NAMALWA (cell line): ENCODE measurements around the gene PRELID3B.

ENCODE experiments used
- DNase-seq: peaks from one replicate; pipeline ENCODE4 v3.0.0-alpha.2; 2015; ENCODE audit warnings: low spot score

PRELID3B gene

DNA sequence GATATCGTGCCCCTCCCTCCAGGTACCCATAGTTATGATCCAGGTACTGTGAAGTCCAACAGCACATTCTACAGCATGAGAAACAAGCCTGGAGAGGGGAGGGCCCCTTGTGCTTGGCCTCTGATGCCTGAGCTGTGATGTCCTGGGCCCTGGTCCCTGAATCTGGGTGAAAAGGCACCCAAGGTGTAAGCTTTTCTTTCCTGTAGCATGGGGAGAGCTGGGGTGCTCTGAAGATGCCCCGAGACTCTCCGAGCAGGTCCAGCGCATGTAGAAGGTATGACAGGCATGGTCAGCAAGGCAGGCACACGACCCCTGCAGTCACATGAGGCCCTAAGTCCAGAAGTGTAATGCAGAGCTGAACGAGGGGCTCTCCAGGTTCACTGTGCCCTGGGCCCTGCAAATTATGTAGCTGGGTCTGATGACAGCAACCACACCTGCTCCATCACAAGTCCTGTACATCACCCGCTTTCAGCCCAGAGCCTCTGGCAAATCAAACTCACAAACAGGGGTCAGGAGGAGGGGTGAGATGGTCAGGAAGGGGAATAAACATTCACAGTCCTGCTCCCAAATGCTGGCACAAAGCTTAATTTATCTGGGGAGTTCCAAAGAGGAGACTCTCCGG is 33.8 kb downstream of the PRELID3B start:
- DNase-seq, result no peak

DNA sequence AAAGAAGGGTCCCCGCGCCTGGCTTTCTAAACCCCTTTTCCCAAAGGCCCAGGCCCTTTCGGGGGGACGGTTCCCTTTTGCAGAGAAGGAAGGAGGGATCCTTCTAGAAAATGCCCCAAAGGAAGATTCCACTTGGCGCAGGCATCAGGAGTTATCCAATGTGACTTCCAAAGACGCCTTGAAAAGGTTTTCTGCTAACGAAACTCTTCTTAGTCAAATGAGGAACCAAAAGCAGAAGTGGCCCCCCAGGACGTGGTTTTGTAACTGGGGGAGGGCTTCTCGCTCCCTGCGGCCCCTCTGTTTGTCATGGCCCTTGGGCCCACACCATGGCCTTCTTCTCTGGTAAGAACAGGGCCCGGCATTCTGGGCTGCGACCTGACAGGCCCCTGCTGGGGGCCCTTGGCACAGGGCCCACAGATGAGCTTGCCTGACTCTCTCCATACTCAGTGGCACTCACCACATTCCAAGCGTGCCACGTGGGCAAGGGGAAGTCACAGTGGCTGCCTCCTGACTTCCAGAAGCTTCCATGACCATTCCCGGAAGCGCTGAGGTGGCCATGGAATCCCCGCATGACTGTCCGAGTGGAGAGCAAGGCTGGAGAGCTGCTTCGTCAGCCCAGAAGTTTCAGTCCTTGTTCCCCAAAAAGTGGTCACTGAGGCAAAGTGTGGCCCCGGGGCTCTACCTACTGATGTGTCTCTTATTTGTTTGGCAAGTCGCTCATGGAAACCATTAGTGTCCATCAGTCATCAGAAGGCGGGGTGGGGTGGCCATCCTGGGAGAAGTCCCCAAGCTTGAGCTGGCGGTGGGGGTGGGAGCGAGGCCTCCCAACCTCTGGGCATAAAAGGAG is 34.7 kb downstream of the PRELID3B start:
- peak; percentile 83 for DNase-seq

DNA sequence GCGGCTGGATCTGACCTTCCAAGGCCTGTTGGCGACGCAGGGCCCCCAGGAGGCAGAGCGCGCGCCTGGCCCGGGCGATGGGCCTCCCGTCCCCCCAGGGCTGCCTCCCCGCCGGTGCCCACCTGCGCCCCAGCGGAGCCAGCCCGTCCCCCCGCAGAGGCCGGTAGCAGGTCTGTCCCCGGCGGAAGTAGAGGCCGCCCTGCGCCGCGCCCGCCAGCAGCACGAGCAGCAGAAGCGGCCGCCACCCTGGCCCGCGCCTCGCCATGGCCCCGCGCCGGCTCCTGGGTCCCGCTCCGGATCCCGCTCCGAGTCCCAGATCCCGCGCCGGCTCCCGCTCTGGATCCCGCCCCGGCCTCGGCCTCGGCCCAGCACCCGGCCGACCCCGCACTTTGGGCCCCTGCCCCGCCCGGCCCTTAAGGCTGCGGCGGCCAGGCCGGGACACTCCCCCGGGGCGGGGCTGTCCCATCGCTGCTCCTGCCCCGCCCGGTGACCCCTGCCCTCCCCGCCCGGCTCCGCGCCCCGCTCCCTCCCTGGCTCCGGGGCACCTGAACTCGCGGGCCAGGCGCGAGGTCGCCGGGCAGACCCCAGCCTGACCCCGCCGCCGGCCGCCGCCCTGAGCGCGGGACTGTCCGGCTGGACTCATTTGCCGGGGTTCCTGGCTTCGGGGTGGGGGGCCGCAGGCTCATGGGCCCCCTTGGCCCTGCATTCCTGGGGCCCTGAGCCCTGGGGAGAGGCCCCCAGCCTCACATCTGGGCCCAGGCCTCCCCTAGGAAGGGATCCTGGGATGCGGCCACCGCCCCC is 35.5 kb downstream of the PRELID3B start, which contains the start of gene CTSZ:
TSS of gene CTSZ (minus strand) at position 391 of the 801 bp plus-strand sequence. CDS start at position 265, 126 bp downstream.
- DNase-seq, result peak; percentile 47

DNA sequence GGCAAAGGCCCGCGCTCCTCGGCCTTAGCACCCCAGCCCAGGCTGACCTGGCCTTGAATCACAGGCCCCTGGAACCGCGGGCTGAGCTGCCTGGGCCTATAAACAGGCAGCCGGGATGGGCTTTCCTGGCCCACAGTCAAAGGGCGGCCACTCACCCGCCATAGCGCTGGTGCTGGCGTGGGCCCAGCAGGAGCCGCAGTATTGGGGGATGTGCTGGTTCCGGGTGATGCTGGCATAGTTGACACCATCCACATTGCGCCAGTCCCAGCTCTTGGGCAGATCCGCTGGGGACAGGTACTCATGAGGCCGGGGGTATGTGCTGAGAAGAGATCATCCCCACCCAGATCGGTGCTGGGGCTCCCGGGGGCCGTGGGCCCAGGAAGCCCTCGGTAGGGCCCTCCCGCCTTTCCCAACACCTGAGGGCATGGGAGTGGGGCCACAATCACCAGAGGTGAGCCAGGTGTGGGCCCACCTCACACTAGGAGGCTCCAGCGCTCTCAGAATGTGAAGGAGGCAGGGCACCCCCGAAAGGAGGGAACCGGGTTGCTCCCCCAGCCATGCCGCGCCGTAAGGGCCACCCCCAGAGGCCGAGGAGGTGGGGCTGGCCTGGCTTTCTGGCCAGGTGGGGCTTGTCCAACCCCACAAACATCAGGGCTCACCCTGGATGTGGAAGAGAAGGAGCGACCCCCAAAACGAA is 36.3 kb downstream of the PRELID3B start:
- DNase-seq, result peak; percentile 36

DNA sequence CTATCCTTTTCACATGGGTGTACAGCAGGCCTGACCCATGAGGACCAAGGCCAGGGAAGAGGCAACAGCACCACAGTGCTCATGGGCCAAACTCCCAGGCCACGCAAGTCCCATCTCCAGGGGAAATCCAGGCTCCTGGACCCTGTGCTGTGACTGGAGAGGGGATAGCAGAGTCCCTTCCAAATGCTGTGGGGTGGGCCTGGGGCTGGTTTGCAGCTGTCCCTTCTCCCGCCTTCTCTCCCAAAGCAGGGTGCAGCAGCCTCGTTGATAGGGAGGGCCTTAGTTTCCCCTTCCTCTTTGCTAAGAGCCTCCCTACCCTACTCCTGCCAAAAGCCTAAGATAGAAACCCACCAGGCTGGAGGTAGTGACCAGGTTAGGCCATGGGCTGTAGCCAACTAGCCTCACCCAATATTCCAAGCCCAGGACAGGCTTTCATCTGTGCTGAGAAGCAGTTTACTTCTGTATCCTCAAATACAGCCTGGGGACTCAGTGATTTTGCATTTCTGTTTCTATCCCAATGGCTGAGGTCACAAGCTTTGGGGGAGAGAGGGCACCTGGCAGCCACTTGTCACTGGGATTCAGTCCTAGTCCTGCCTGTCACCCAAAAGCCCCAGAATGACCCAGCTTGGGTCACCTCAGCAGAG is 36.9 kb downstream of the PRELID3B start:
- DNase-seq, result peak; percentile 42

DNA sequence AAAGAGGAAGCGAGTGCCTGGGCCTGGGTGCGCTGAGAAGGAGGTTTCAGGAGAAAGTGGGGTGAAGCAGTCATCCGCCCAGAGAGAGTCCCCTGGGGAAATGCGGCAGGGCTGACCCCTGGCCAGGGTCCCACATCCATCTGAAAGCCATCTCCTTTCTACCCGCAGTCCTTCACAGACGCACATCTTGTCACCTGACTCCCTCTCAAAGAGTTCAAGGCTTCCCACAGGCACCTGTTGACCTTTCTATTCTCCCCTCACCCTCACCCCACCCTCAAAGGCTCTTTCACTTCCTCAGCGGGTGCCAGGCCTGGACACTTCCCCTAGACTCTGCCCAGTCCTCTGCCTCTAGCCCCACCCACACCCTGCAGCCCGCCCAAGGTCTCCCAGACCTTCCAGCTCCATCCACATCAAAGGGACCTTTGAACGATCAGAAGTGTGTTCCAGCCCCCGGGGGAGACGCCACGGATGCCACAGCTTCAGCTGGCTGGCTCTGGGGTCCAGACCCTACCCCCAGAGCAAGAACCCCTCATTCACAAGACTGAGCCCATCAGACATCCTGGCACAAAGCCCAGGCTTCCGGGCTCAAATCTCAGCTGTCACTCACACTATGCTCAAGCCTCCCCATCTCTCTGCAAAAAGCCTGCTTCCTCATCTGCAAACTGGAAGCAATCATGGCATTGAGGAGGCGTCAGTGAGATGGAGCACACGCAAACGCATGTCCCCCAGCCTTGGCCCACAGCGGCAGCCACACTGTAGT is 37.6 kb downstream of the PRELID3B start:
- peak; percentile 93 for DNase-seq

DNA sequence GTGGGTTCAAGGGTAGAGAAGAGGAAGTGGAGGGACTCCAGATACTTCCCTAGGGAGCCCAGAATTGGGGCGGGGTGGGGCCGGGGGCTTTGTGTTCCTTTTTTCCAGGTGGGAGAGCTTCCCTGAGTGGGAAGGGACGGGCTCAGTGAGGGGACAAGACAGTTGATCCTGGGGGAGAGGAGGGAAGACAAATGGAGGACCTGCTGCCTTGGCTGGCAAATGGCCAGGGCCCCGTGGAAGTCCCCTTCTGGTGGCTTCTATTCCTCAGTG is 38.2 kb downstream of the PRELID3B start:
- no peak for DNase-seq

DNA sequence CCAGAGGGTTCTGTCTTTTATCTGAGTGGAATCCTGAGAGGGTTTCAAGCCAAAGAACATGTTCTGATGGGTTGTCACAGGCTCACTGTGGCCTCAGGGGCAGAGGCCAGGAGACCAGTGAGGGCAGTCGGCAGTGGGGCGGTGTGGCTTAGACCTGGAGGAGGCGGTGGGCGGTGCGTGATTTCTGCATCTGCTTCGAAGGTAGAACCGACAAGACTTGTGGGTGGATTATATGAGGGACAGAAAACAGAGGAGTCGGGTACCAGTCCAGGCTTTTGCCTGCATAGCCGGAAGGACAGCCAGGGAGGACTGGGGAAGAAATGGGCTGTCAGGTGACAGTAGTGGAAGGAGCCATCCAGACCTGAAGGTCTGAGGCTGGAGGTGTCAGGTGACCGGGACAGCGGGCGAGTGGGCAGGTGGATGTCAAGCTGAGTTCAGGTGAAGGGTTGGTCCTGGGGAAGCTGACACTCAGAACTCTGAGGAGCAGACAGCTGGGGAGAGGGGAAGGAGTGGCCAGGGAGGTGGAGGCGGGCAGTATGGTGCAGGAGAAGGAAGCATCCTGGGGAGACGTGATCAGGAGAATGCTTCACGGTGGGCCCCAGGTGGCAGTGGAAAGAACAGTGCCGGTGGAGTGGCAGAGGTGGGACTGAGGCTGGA is 38.6 kb downstream of the PRELID3B start:
- no peak for DNase-seq

DNA sequence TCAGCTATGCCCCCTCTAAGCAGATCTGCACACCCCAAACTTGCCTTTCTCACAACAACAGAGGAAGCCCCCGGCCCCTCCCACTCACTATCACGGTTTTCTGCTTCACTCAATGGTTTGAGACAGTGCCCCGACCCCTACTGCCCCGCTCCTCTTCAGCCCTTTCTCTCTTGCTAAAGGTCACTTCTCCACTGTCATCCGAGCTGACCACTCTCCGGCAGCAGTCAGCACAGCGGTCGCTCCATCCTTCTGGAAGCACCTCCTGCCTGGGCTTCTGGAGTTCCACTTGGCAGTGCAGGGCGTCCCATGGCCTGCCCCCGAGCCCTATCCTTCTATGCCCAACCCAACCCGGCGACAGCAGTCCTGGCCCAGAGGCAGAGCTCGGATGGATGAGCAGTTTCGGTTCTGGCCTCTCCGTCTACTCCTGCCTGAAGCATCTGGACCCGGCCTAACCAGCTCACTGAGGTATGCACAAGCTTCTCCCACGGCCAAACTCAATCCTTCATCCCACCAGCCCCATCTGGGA is 39.6 kb downstream of the PRELID3B start:
- no peak for DNase-seq

DNA sequence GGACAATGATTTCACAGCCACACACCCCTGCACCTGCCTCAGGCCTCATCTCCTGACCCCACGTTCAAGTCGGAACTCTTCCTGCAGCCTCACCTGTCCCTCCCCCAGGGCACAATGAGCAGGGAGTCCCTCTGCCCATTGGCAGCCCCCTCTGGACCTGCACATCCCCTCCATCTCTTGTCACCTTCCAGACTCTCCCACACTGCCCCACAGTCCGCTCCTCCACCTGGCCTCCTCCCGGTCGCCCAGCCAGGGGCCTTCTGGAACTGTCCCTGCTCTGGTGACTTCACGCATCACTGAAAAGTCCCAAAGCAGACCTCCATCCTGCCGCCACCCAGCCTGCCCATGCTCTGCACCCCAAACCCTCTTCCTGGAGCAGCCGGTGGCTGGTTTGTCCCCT is 40.2 kb downstream of the PRELID3B start:
- no peak for DNase-seq

DNA sequence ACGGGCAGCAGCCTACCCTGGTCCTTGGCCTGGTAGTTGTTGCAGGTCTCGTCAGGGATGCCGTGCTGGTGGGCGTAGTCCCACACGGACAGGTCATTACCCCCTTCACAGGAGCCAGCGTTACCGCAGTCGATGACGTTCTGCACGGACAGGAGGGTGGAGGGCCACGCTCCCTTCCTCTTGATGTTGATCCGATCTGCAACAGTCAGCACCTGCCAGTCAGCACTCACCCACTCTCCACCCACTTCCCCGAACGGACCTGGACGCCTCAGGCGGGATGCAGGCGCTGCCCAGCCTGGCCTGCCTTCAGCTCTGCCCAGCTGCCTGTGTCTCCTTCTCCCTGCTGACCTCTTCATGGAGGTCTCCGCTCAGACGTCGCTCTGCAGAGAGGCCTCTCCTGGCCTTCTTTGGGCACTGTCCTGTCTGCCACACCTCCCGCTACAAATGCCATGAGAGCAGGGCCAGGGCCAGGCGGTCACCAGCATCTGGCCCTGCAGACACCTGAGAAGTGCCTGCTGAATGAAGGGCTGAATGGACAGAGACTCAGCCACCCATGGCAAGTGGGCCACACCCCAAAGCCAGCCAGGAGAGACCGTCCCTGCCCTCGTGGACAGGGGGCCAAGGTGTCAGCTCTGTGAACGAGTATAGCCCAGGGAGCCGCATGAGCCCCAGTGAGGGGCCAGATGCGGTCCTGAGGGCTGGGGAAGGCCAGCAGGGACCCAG is 41.0 kb downstream of the PRELID3B start:
- no peak for DNase-seq

DNA sequence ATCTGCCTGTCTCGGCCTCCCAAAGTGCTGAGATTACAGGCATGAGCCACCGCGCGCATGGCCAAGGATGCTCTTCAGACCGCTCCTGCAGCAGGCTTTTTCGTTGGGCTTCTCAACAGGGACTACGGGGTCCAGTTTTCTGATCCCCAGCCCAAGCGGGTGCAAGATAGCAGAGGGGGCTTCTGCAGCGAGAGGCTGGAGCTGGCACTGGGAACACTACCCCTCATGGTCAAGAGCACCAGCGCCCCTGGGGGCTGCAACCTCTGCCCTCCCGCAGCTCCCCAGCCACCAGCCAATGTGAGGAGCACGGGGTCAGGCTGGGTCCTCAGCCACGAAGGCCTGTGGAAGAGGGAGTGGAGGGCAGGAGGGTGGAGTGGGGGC is 41.5 kb downstream of the PRELID3B start:
- no peak for DNase-seq

DNA sequence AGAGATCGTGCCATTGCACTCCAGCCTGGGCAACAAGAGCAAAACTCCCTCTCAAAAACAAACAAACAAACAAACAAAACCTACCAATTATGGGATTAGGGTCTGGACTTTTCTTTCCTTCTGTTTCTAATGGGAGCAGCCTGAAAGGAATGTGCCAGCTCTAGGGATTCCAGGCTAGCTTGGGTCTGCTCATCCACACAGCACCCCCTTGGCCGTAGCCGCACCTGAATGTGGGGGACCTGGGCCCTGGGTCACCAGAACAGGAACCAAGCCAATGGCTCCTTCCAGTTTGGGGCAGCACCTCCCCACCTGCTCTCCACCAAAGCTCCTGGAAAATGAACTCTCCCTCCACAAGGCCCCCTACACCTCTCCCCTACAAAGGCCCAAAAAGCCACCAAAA is 42.3 kb downstream of the PRELID3B start:
- no peak for DNase-seq

DNA sequence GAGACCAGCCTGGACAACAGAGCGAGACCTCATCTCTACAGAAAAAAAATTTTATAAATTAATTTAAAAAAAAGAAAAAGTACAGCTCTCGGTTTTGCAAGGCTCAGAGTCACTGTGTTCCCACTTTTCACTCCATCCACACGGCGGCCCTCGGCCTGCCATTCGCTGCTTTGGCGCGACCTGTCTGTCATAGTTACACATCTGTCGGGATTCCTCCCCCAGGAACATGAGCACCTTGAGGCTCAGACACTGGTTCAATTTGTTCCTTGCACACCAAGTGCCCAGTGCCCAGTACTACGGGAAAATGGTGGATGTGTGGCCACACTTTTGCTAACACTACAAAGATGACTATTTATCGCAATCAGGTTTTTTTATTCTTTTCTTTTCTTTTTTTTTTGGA is 43.9 kb downstream of the PRELID3B start:
- no peak for DNase-seq

DNA sequence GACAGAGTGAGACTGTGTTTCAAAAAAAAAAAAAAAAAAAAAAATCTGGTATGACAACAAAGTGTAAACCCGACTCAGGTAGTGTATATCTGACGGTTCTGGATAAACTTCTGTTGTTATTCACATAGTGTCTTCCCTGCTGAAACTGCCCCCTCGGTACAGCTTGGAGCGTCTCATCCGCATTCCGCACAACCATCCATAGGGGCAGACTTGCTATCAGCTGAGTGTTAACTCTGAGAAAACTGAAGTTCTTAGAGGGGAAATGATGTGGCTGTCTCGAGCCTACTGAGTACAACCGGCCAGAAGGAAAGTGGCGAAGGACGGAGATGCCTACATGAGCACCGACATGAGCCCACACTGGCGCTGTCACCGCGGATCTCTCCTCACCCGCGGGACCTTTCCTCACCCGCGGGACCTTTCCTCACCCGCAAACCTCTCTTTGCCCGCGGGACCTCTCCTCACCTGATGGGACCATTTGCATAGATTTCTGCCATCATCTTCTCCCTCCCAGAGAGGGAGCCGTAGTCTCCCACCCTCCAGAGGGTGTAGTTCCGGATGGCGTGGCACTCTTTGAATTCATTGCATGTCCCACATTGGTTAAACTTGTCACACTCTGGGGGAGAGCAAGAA is 45.3 kb downstream of the PRELID3B start:
- DNase-seq, result no peak

DNA sequence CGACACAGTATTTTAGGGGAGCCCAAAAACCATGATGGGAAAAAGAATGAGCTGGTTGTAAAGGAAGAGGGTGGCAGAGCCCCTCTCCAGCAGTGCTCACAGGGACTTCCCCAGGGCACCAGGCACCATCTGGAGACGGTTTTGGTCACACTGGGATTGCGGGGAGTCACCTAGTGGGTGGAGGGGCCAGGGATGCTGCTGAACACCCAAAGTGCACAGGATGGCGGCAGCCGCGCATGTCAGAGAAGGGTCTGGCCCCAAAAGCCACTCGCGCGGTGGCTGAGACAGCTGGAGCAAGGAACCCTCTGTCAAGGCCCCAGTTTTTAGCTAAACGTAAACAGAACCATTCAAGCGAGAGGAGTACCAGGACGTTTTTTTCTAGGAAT is 46.4 kb downstream of the PRELID3B start:
- DNase-seq, result no peak

DNA sequence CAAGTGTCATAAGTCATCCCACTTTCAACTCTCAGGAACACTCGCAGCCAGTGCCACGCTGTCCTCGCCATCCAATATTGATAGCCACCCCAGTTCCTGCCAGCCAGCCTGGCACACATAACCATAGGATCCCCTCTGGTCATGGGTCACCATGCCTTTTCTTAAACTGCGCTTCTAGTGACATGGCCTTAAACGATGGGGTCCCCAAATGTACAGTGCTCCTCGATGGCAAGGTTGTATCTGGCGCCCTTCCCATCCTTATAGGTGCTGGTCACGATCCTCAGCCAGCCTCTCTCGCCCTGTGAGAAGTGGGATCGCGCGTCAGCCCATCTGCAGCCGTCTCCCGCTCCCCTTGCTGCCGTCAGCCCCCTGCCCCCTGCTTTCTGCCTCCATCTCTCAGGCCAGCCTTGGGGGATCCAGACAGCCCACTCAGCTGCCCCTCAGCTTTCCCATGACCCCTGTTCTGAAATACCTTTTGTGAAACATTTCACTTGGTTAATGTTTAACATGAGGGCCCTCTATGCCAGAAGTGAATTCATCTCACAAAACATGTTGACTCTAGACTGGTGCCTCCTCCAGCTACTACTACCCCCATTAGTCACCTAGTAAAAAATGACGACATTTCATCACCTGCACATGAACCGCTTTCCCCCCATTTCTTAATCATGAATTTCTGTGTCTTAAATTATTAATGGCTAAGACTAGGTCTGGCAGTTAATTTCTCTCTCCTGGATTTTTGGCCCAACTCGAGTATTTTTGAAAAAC is 46.9 kb downstream of the PRELID3B start:
- no peak for DNase-seq

DNA sequence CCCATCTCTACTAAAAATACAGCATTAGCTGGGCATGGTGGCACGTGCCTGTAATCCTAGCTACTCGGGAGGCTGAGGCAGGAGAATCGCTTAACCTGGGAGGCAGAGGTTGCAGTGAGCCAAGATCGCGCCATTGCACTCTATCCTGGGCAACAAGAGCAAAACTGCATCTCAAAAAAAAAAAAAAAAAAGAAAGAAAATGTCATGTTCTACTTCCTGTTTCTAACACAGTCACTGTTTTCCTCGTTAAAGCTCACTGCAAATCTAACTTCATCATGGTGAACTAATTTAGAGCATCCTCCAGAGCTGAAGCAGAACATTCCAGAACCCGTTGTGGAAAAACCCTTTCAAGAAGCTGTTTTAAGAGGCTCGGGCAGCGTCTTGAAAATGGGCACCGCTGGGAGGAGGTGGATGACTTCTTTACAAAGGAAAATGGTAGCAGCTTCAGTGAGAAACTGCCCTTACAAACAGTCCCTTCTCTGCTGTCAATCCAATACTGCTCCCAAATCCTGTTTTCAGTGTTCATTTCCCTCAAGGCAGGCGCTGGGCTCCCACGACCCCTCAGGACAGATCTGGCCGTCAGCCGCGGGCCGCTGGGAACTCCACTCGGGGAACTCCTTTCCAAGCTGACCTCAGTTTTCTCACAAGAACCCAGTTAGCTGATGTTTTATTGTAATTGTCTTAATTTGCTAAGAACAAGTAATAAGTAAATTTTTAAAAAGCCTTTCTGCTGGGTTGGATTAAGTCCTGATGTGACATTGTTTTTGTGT is 48.0 kb downstream of the PRELID3B start:
- DNase-seq, result no peak
